ENCODE results near the gene RFLNA. TPM values are rescaled to one million over a fixed set of nuclear protein-coding genes. Genes with fewer than 3 reads are reported as not detected.

RFLNA gene
- total RNA-seq, 2 donors from 2014 or later = 0.41 to 0.59 TPM

DNA sequence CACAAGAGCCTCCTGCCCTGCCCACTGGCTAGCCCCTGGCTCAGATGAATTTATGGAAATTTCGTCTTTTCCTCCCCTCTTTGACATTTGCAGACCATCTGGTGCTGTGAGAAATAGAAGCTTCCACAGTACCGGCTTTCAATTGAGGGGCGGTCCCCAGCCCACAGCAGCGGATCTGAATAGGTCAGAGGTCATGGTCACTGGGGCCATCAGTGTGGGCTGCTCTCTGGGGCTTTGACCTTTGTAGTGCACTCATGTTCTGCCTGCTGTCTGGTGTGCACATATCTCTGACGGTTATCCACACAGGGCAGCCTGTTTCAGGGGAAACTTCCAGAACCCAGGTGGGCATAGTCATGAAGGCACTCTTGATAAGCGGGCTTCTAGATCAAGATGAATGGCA is 2.5 kb upstream of the RFLNA start:
- Histone ChIP-seq H3K4me1 (peaks cover 0 to 31% of the 10 kb centered on the region in 2 donors), H3K27ac (no peak overlapping the region), H3K27me3 (no peaks in the 10 kb centered on the region), H3K4me3 (no peak overlapping the region), H3K9me3 (peaks cover 0 to 13% of the 10 kb centered on the region in 2 donors), H3K36me3 (no peaks in the 10 kb centered on the region)
- no peak for DNase-seq (ENCODE audit: low spot score)
- TF ChIP-seq, protein P1, sequence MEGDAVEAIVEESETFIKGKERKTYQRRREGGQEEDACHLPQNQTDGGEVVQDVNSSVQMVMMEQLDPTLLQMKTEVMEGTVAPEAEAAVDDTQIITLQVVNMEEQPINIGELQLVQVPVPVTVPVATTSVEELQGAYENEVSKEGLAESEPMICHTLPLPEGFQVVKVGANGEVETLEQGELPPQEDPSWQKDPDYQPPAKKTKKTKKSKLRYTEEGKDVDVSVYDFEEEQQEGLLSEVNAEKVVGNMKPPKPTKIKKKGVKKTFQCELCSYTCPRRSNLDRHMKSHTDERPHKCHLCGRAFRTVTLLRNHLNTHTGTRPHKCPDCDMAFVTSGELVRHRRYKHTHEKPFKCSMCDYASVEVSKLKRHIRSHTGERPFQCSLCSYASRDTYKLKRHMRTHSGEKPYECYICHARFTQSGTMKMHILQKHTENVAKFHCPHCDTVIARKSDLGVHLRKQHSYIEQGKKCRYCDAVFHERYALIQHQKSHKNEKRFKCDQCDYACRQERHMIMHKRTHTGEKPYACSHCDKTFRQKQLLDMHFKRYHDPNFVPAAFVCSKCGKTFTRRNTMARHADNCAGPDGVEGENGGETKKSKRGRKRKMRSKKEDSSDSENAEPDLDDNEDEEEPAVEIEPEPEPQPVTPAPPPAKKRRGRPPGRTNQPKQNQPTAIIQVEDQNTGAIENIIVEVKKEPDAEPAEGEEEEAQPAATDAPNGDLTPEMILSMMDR (IDR thresholded peaks at IDR 0.05) = no peak

DNA sequence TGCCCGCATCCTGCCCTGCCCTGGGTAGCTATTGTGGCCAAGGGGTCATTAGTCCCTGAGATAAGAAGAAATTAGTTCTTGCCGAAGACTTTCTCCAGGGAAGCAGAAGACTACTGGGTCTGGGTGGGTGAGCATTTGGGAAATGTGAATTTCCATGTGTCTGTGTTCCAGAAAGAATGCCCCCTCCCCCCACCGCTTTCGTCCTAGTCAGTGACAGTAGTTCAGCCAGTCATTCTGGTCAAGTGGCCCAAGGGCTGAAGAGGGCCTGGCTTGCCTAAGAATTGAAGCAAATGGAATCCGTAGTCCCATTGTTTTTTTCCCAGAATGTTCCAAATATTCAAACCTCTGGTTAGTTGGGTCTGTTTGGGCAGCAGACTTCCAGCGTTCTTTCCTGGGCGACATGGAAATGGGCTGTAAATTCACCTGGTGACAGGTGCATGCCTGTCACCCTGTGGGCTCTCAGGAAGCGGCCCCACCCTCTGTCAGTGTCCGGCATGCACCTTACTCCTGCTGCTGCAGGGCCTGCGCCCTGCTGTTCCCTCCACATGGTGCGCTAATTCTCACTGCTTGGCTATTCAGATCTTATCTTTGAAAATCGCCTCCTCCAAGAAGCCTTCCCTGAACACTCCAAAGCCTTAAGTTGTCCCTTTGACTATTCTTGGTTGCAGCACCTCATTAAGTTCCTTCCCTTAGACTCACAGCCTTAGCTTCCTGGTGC is 1.4 kb upstream of the RFLNA start:
- Histone ChIP-seq H3K27ac (no peak overlapping the region), H3K27me3 (no peaks in the 10 kb centered on the region), H3K4me3 (no peak overlapping the region), H3K9me3 (peaks cover 0 to 3% of the 10 kb centered on the region in 2 donors), H3K36me3 (no peaks in the 10 kb centered on the region), H3K4me1 (peaks cover 0 to 31% of the 10 kb centered on the region in 2 donors)
- TF ChIP-seq, protein P1 (IDR thresholded peaks at IDR 0.05) = no peak
- no peak for DNase-seq (ENCODE audit: low spot score)

GRCh38 chr12:124295431-124296058 is 652 bp downstream of the RFLNA start:
- TF ChIP-seq, protein P1 (IDR thresholded peaks at IDR 0.05) = no peak
- Histone ChIP-seq H3K27ac (no peak overlapping the region), H3K4me1 (peaks cover 0 to 19% of the 10 kb centered on the region in 2 donors), H3K27me3 (no peaks in the 10 kb centered on the region), H3K36me3 (no peaks in the 10 kb centered on the region), H3K9me3 (no peaks in the 10 kb centered on the region), H3K4me3 (peak overlapping the region in 1 of 2 donors; percentile 44)
- DNase-seq (ENCODE audit: low spot score) = no peak

- no peaks in the 10 kb centered on the region for H3K36me3 ChIP-seq
- DNase-seq (ENCODE audit: low spot score) = no peak
- H3K27me3 ChIP-seq = no peaks in the 10 kb centered on the region
- H3K9me3 ChIP-seq = no peaks in the 10 kb centered on the region
- H3K4me3 ChIP-seq = no peak overlapping the region
- H3K27ac ChIP-seq = no peak overlapping the region
- peaks cover 0 to 19% of the 10 kb centered on the region in 2 donors for H3K4me1 ChIP-seq
- TF ChIP-seq, protein P1 (IDR thresholded peaks at IDR 0.05) = no peak
These were observed 1.5 kb downstream of the RFLNA start for GRCh38 chr12:124296295-124296915.

DNA sequence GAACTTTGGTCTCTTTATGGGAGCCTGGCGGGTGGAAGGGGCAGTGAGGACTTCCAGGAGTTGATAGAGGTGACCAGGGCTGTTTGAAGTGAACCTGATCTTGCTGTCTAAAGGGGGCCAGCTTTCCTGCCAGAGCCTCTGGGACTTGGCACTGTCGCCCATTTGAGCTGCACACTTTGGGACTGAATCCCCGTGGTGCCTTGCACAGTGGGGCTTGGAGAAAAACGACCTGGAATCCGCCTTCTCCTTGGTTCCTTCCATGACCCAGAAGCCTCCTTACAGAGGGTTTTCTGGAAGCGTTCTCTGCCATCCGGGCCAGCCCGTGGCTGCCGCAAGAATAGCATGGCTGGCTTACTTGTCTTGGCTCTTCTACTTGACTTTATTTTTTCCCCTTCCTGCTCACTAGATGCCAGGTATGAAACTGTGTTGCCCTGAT is 2.0 kb downstream of the RFLNA start:
- H3K9me3 ChIP-seq = no peaks in the 10 kb centered on the region
- no peaks in the 10 kb centered on the region for H3K27me3 ChIP-seq
- H3K4me3 ChIP-seq = no peak overlapping the region
- TF ChIP-seq, protein P1 (IDR thresholded peaks at IDR 0.05) = no peak
- peaks cover 0 to 19% of the 10 kb centered on the region in 2 donors for H3K4me1 ChIP-seq
- DNase-seq (ENCODE audit: low spot score) = no peak
- H3K36me3 ChIP-seq = no peaks in the 10 kb centered on the region
- no peak overlapping the region for H3K27ac ChIP-seq

All from right atrium auricular region (tissue), 2 donors.